Measurements from ENCODE around the gene COL4A2.
A peak's percentile ranks its signal among the peaks of the same experiment; 100 is the strongest.
"Not testable (repeated sequence)": the region's sequence is repeated elsewhere in the genome, so short reads cannot be mapped to it uniquely, and the experiment has no call there.

COL4A2 gene

DNA sequence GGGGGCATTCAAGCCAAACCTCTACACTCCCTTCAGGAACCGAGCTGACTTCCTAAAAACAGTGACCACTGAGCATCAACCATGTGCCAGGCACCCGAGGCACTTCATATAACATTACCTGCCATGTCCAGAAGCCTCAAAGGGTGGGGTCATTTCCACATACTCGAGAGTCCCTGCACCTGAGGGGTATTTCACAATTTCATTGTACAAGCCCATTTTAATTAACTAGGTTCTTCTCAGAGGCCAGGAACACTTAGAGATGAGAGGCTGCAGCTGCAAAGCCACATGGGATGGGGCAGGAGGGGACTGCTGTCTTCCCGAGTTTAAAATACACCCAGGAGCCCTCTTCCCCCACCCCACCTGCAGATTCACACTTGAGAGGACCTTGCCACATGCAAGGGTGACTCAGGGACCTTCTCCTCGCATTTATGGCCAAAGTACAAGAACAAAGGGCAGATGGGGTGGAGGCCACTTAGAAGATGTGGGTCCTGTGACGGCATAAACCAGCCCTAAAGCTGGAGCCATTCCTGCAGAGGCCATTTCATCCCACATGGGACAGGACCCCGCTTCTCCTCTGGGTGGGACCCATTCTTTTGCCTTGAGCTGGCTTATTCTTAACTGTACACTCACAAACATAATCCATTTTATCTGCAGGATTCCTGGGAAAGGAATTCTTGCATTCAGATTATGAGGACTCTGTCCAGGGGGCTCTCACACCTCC is 210.6 kb downstream of the COL4A2 start:
- DNase-seq (ENCODE audit: low read depth, low spot score), result no peak

DNA sequence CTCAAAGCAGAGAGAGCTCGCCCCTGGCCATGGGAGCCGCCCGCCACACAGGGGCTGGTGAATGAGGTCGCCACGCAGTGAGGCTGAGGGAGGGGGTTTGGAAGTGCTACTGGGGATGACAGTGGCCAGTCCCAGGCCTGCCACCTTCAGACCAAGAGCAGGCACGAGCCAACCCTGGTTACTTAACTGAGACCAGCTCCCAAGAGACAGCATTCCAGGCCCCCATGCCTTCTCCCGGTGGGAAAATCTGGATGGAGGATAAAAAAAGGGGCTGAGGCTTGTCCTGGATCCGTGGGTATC is 211.1 kb downstream of the COL4A2 start:
- no peak for DNase-seq (ENCODE audit: low read depth, low spot score)

DNA sequence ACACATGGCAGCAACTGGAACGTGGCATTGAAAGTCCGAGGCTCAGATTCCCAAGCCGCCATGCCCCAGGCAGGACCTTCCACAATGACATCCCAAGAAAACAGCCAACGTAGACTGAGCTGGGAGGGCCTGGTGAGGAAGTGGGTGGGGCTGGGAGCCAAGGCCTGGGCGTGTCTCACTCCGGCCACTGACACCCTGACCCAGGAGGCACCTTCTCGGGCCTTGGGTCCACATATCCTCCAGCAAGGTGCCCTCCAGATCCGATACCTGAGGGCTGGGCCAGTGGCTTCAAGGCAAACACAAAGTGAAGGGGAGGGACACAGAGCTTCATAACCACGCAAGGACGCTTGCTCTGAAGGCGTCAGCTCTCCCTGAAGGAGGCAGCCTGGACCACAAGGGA is 211.5 kb downstream of the COL4A2 start:
- no peak for DNase-seq (ENCODE audit: low read depth, low spot score)

DNA sequence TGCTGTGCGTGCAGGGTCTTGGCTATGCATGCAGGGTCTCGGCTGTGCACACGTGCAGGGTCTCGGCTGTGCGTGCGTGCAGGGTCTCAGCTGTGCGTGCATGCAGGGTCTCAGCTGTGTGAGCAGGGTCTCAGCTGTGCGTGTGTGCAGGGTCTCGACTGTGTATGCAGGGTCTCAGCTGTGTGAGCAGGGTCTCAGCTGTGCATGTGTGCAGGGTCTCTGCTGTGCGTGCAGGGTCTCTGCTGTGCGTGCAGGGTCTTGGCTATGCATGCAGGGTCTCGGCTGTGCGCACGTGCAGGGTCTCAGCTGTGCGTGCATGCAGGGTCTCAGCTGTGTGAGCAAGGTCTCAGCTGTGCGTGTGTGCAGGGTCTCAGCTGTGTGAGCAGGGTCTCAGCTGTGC is 212.0 kb downstream of the COL4A2 start:
- no peak for DNase-seq (ENCODE audit: low read depth, low spot score)

DNA sequence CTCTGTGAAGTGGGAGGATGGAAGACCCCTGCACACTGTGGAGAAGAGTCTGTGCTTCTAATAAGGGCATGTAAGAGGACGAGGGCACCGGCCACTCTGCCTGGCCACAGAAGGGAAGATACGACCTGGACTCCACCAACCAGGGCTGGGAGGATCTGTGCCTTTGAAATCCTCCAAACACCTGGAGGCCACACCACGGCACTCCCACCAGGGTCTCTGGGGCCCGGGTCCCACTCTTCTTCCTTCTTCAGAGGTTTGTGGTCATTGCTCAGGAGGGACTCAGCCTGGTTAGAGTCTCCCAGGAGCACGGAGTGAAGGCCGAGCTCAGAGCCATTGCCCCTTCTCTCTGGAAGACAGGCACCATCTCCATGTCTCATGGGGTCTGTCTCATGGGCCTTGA is 212.4 kb downstream of the COL4A2 start:
- DNase-seq (ENCODE audit: low read depth, low spot score), result no peak

DNA sequence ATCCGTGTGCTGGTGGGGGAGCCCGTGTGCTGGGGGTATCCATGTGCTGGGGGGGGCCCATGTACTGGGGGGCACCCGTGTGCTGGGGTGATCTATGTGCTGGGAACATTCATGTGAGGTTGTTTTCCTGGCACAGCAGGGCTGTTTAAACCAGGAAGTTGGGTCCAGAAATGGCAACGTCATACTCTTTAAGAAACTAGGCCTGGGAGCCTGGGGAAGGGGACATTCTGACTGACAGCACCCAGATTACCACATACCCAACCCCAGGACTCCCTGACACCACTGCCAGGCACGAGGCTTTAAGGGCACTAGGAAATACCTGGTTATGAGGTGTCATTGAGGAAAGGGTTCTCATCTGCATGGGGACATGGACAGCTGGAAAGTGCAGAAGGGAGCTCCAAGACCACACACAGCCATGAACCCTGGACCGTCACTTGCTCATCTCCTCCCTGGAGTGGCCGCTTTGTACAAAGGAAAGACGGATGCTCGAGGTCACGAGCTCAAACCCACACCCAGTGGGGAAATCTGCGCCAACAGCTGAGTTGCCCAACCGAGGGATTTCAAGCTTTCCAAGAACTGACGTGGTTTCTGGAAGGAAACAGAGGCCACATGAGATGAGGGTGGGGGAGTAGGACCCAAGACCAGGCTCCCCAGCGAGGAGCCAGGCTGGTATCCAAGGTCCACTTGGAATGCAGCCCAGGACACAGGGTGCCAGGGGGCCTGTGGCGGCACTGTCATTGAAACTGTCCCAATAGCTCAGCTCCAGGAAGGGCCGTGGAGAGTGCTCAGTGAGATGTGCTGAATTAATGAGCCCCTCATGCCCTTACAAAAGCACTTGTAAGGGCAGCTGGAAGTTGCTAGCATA is 213.6 kb downstream of the COL4A2 start:
- DNase-seq (ENCODE audit: low read depth, low spot score), result peak; percentile 67

DNA sequence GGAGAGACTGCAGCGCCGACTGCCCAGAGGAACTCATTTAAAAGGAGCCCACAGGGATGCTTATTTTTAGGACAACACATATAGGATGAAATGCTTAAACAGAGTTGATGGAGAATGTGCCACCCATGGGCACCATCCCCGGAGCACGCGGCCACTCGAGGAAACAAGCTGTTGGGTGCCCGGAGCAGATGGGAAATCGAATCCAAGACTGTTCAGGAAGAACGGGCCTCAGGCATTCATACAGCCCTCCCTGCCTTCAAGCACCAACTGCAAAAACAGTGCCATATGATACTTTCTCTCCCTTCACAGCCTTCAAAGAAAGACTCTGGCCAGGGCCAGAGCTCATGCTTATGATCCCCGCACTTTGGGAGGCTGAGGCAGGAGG is 214.2 kb downstream of the COL4A2 start:
- DNase-seq (ENCODE audit: low read depth, low spot score), result no peak

DNA sequence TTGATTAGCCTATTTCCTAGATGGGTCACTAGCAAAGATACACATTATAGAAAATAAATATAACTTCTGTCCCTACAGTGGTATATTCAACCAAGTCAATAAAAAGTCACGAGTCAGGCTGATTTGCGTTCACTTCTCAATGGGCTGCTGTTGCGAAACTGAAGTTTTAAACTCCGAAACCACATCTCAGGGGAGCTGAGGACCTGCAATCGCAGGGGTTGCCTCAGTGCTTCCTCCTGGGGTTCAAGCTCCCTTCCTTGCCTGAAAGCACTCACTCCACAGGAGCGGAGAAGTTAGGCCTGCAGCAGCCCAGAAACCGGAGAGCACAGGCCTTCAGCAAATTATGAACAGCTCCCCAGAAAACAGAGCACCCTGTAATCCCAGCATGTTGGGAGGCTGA is 214.9 kb downstream of the COL4A2 start:
- DNase-seq (ENCODE audit: low read depth, low spot score), result no peak

DNA sequence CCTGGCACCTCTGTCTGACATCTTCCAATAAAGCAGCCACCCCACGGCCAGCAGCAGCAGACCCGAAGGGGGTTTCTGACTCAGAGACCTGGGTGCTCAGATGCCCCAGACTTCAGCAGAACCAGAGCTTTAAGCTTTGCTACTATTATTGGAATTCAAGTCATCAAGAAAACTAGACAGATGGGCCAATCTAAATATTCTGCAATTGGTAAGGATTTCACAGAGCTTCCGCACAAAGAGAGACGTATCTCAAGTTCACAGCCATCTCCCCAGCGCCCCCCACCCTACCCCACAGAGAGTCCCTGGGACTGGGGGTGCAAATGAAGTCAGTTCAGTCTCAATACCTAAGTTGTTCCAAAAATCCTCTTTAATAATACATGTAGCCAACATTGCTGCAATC is 215.6 kb downstream of the COL4A2 start:
- no peak for DNase-seq (ENCODE audit: low read depth, low spot score)

DNA sequence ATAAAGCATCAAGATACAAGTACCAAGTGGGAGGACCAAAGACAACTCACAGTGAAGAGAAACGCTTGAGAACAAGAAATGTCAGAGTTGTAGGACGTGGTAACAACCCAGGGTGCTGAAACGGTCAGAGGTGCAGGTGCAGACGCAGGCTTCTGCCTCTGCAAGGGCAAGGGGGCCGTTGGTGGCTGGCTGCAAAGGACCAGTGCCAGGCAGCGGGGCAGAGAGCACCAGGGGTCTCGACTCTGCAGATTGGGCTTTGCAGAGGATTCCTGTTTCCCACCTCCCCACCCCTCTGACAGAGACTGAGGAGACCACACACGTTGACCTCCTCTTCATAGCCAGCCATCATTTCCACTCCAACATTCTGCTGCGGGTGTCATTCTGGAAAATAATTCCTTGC is 216.1 kb downstream of the COL4A2 start:
- DNase-seq (ENCODE audit: low read depth, low spot score), result no peak

DNA sequence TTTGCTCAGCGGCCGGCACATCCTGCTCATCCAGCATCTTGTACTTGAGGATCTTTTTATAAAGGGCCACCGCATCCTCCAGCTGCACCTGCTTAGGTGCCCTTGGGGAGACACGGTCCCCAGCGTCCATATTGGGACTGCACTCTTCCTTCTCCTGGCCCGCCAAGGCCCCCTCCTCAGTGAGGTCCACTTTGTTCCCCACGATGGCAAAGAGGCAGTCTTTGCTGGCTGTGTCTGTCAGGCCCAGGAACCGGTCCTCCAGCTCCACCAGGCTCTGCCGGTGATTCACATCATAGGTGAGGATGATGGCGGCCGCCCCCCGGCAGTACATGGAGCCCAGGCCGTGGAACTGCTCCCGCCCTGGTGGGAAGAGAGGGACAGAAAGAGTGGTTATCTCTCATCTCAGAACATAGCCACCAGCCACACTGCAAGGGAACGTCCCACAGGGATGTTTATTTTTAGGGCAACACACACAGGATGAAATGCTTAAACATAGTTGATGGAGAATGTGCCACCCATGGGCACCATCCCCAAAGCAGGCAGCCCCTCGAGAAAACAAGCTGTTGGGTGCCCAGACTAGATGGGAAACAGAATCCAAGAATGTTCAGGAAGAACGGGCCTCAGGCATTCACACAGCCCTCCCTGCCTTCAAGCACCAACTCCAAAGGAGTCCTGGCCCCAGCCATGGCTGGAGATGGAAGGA is 216.9 kb downstream of the COL4A2 start:
- no peak for DNase-seq (ENCODE audit: low read depth, low spot score)

DNA sequence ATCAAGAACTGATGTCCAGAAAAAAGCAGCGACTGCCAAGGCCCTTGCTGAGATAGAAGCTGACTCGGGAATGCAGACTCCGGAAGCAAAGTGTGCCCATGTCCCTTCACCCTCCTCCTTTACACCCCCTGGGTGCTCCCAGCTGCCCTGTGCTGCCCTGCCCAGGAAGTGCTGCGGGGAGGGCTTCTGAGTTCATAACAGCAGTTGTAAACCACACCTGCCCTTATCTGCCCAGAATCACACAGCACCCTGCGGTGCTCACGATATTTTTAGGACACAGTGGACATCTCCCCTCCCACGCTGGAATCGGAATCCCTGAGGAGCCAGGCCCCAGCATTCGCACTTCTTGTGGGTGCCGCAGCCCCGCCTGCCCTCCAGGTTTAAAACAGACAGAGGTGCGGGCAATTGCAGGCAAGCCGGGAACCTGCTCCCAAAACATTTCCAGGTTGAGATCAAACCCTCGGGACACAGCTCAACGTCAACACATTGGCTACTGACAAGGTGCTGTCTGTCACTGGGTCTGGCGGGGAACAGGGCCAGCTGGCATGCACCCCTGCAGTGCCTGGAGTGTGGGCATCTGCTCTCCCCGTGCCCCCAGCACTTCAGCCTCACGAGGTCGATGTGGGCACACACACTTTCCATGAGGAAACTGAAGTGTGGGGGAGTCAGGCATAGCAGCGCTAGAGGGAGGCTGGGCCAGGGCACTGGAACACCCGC is 217.6 kb downstream of the COL4A2 start:
- no peak for DNase-seq (ENCODE audit: low read depth, low spot score)

DNA sequence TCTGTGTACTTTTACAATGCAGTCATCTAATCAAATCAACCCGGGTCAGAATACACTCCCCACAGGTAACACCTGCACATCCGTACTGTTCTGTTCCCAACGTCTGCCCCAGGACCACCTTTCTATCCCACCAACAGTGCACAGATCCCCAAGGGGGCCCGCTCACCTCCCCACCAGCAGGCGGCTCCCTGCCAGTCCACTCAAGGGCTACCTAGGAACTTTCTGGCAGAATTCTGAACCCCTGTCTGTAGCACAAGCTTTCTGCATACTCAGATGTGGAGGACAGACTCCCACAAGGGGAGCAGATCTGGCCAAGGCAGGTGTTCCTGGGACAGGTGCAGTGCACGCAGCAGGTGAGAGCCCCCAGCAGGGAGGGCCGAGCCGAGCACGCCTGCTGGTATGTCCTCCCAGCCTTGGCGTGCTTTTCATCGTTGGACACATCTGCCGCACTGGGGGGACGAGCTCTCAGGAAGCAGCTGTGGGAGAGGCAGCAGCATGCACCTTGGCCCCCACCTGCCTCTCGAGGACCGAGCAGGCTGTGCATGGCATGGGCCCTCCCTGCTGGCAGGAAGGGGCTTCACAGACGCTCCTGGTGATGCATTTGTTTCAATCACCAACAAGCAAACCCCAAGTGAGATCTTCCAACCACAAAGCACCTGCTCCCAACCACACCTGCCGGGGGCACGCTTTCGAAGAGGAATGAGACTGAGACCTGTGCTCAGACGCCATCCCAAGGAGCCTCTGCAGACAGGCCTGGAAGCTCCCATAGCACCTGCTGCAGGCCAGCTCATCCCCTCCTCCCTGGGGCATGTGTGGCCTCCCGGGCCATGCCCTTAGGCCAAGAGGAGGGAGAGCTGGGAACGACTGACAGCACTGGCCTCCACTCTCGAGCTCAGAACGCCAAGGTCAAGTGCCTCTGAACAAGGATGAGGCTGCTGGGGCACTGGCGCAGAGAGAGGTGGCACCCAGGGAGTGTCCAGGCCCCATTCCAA is 218.5 kb downstream of the COL4A2 start:
- DNase-seq (ENCODE audit: low read depth, low spot score), result no peak

DNA sequence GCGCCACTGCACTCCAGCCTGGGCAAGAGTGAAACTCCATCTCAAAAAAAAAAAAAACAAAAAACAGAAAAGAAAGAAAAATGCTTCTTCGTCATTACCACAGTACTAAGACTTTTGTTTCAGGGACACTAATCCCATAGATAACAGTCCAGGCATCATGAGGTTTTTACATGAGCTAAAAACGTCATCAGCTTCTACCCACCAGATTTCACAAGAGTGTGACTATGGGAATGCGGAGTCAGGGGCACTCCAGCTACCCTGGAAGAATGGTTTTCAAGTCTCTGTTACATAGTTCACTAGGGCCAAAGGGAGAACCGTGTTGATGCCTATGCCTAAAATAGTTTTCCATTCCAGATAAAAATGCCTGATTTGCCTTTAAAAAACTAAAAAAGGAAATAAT is 221.3 kb downstream of the COL4A2 start:
- DNase-seq (ENCODE audit: low read depth, low spot score), result no peak

DNA sequence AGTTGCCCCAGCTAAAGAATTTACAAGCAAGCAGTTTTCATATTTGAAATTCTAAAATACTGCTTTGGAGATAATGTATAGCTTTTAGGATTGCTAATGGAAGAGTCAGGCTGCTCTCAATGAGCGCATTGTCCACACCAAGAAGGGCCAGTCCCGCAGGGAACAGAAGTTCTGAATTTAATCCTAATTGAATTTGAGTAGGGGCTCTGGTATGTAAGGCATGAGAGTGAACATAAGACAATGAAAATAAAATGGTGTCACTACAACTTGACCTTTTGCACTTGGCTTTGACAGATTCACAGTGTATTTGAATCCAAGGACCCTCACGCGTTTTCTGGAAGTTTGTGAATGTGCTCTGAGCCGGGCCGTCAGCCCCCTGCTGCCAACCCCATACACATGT is 221.8 kb downstream of the COL4A2 start:
- DNase-seq (ENCODE audit: low read depth, low spot score), result no peak

DNA sequence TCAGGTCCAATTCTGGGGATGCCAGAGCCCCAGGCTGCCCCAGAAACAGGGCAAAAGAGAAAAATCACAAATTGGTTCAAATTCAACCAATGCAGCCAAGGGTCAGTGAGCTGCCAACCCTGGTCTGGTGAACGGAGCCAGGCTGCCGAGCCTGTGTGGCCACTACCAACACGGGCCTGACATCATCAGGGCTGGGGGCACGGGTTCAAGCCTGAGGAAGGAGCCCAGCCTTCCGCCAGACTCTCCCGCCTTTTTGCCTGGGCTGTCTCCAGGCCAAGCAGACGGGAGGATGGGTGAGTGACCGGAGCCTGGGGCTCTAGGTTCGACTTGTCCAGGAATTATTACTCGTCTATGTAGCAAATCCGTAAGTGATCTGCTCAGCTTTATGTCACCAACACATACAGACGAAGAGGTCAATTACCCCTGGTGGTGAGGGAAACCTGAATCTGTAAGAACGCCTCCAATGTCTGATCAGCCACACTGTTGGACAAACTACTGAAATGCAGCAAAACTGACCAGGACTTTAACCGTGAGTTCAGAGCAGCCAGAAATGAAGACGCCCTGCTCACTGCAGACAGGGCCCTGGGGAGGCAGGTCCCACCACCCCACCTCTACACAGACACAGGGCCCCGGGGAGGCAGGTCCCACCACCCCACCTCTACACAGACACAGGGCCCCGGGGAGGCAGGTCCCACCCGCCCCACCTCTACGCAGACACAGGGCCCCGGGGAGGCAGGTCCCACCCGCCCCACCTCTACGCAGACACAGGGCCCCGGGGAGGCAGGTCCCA is 222.6 kb downstream of the COL4A2 start:
- no peak for DNase-seq (ENCODE audit: low read depth, low spot score)

DNA sequence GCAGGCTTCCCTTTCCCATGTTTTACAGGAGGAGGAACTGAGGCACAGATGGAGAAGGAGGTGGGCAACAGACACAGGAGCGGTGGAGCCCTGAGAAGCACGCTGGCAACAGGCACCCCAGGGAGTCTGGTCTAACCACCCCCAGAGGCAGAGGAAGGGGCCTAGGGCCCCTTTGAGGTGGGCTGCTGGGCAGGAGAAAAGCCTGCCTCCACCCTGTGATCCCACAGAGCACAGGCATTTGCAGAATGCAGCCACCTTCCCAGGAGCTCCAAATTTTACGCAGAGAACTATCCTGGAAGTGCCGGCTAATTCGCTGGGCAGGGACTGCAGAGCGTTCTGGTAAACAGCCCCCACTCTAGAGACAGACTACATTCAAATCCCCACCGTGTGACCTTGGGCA is 224.0 kb downstream of the COL4A2 start:
- no peak for DNase-seq (ENCODE audit: low read depth, low spot score)

DNA sequence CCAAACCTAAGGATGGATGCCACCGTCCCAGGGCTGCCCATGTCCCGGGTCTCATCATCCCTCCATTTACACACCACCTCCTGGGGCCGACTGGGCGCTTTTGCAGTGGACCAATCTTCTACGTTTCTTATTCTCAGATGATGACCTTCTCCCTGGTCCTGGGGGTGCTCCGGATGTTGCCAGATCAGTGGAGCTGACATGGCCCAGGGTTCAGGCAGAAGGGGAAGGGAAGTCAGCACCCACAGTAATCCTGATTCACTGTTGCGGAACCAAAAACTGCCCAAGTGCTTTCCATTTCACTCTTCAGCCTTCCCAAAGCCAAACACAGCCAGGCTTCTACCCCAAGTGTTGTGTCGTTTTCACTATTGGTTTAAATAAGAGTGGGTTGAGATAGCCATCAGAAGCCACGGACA is 224.6 kb downstream of the COL4A2 start:
- no peak for DNase-seq (ENCODE audit: low read depth, low spot score)

DNA sequence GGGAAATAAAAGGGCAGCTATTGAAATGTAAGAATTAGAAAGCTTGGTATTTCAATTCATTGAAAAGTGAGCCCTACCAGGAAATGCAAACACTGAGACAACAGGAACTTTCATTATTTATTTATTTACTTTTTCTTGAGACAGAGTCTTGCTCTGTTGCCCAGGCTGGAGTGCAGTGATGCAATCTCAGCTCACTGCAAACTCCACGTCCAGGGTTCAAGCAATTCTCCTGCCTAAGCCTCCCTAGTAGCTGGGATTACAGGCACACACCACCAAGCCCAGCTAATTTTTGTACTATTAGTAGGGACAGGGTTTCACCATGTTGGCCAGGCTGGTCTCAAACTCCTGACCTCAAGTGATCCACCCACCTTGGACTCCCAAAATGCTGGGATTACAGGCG is 225.2 kb downstream of the COL4A2 start:
- DNase-seq (ENCODE audit: low read depth, low spot score), result not testable (repeated sequence)
